Stimulated activated CD8-positive, alpha-beta memory T cell treated with anti-CD3 and anti-CD28 coated beads, Interleukin-4, amount 100 ng/mL, for 1 hour (primary cell): ENCODE measurements around the gene IL1RAPL2.
"Not testable (repeated sequence)": the region's sequence is repeated elsewhere in the genome, so short reads cannot be mapped to it uniquely, and the experiment has no call there.

Experiments
- DNase-seq, 2 donors: peaks; one replicate each; pipeline ENCODE4 v3.0.0-alpha.2; 2020; ENCODE audit warnings: low read depth in 2 of 2, low spot score in 1 of 2

IL1RAPL2 gene

GRCh38 chrX:104670051-104670450 lies 104.1 kb downstream of the IL1RAPL2 start:
- no peak for DNase-seq

- DNase-seq: not testable (repeated sequence)
Measured at GRCh38 chrX:104677517-104677916, 111.5 kb downstream of the IL1RAPL2 start.

GRCh38 chrX:104679175-104679574 lies 113.2 kb downstream of the IL1RAPL2 start:
- no peak for DNase-seq

GRCh38 chrX:104681214-104681613 lies 115.2 kb downstream of the IL1RAPL2 start:
- no peak for DNase-seq

DNA sequence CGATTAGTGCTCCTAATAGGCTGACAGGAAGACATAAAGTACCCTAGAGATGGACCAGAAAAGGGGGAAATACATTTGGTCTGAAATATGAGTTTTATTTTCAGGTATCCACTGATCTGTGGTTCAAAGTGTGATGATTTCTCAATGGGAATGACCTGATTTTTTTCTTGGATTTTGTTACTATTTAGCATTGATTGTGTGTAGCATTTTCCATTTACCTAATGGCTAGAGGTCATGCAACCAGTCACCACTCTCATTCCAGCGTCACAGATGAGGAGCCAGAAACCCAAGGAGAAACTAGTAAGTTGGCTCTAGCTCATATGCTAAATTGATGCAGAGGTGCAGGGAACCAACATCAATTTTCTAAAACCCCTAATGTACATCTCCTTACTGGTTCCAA lies 118.1 kb downstream of the IL1RAPL2 start:
- no peak for DNase-seq

DNA sequence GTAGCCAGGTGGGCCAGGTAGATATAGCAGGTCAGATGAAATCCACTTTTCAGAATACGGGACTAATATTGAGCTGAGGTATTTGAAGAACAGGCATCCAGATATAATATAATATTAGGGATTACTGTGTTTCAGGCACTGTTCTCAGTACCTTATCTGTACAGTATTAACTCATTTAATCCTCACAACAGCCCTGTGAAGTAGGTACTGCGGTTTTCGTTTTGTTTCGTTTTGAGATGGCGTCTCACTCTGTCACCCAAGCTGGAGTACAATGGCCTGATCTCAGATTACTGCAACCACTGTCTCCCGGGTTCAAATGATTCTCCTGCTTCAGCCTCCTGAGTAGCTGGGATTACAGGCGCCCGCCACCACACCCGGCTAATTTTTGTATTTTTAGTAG lies 129.6 kb downstream of the IL1RAPL2 start:
- DNase-seq: no peak

DNA sequence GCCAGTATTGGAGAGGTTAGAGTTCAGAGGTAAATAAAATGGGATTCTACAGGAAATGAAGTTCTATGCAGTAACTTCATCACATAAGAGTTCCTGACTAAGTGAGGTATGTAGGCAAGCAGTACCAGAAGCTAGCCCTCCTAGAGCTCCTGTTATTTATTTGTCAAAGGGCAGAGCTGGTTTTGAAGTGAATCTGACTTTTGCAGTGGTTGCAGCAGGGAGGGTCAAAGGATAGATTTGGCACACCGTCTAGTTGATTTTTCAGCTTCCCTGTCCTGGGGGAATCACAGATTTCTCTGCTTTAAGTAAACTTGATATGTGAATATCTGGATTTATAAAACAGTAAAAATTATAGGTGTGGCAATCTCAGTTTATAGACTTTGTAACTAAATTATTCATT lies 130.7 kb downstream of the IL1RAPL2 start:
- no peak for DNase-seq

DNA sequence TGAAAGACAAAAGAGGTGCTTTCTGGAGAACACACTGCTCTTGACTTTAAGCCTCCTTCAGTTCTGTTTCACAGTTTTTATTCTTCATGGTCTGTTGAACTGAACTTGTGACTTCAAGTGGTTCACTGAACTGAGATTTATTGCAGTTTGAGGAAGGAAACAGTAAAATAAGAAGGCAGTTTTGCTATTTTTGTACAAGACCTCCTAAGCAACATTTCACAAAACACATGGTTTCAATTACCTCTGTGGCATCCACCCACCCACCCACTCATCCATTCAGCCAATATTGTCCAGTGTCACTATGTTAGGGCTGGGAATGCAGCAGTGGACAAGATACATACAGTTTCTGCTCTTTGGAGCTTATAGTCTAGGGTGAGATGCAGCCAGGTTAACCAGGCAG lies 131.3 kb downstream of the IL1RAPL2 start:
- DNase-seq: no peak

DNA sequence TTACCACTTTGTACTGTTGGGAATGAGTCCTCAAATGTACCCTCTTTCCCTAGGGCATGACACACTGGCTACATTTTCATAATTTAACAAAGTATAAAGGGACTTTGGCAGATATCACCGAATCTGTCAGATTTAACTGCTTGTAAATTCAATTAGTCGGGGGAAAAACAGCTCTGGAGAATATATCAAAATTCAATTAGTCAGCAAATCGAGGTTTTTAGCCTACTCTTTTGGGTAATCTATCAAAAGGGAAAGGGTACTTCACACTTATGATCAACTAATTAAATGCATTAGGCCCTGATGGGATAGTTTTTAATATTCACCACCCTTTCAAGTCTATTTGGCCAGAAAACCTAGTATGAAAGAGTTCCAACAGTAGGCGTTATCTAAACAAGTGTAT lies 141.0 kb downstream of the IL1RAPL2 start:
- no peak for DNase-seq

DNA sequence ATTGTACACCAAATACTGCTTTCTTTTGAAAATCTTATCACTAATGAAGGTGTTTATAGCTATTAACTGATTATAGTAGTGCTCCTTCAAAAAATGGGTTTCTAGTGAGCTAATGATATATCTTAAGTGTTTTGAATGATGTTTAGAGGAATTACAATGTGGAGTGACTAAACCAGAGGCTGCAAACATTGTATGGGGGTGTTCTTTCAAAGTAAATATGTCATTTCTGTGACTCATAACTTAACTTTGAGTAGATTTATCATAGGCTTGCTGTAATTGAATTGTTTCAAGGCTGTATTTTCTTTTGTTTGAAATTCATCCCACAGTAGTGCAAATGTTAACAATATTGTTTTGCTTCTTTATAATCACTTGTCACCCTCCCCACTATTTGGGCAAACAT lies 141.6 kb downstream of the IL1RAPL2 start:
- no peak for DNase-seq

DNA sequence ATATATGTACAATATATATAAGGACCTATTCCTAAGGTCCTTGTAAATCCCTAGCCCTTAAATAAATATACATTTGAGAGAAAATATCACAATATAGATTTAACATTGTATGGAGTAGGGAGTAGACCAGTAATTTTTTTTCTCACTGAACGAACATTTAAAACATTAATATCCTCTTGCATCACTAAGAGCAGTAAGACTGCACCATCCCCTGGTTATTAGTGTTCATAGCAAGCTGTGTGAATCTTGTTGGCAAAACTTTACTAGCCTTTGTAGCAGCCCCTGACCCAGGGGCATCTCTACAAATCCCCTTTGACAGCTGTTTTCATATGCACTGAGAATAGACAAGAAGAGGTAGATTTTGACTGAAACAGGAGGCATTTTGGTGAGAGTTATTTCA lies 146.5 kb downstream of the IL1RAPL2 start:
- DNase-seq: no peak

DNA sequence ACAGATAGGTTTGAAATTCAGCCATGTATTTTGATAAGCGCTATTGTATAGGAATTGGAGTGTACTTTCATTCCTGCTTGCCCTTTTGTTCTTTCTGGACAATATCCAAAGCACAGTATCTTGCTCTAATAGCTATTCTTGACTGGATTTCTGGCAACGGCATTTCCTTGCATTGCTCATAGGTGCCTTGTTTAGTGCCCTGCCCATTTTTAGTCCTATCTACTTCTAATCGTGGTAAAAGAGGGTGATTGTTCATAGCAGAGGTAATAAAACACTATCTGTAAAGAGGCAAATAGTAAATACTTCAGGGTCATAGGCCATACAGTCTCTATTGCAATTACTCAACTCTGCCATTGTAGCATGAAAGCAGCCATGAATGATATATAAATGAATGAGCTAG lies 155.9 kb downstream of the IL1RAPL2 start:
- DNase-seq: no peak

DNA sequence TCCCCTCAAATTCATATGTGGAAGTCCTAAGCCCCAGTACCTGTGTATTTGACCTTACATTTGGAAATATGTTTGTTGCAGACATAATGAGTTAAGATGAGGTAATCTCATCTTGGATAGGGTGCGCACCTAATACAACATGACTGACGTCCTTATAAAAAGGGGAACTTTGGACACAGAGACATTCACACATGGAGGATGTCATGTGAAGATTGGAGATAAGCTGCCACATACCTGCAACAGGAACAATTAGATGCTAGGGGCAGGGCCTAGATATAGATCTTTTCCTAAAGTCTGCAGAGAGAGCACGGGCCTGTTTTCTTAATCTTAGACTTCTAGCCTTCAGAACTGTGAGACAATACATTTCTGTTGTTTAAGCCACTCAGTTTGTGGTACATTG lies 162.5 kb downstream of the IL1RAPL2 start:
- DNase-seq: no peak

GRCh38 chrX:104742355-104742754 lies 176.4 kb downstream of the IL1RAPL2 start:
- no peak for DNase-seq

DNA sequence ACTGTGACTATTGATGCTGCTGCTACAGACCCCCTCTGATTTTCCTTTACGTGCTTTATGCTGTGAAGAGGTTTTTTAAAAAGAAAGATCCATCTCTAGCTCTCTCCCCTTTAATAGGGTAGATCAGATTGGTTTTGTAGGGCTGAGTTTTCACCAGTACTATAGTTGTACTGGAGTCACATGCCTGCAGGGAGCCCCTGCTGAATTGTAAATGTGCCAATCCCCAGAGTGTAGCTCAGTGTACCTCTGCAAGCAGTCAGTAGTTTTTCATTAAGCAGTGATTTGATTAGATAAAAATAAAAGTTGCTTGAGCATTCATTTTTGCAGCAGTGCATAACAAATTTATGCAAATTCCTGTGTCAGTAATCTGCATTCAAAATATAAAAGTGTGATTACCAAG lies 179.2 kb downstream of the IL1RAPL2 start:
- no peak for DNase-seq

- no peak for DNase-seq
Measured at GRCh38 chrX:104749951-104750610, 184.1 kb downstream of the IL1RAPL2 start.

GRCh38 chrX:104762641-104763040 lies 196.6 kb downstream of the IL1RAPL2 start:
- DNase-seq: no peak

- DNase-seq: no peak
Measured at GRCh38 chrX:104789784-104790183, 223.8 kb downstream of the IL1RAPL2 start.

DNA sequence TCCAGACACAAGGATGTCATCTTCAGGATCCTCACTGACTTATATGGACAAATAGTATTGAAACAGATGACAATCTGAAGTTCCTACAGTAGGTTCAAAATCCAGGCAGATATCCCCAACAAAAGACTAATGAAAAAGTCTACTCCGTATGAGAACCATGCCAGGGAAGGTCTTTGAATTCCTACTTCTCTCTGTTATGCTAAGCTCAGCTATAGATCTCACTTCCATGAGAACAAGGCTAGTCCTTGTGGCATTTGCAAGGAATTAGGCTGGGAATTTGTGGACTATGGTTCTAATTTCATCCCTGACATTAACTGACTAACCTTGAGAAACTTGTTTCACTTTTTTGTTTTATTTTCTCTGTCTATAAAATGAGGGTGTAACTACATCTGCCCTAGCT lies 229.8 kb downstream of the IL1RAPL2 start:
- DNase-seq: no peak

DNA sequence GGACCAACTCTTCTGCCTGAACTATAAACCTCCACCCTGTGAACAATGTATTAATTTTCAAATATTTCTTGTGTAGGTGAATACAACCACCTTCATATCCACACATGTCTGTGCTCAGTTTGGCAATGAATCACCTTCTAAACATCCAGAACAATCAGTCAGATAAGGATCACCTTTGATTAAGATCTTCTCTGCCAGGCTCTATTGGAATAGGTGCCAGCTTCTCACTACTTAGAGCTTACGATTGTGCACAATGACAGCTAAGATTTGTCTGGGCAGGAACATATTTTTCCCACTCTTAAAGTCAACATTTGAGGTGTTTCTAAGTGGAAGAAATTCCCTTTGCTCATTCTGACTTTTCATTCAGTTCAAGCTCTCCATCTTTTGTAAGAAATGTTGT lies 237.2 kb downstream of the IL1RAPL2 start:
- no peak for DNase-seq

DNA sequence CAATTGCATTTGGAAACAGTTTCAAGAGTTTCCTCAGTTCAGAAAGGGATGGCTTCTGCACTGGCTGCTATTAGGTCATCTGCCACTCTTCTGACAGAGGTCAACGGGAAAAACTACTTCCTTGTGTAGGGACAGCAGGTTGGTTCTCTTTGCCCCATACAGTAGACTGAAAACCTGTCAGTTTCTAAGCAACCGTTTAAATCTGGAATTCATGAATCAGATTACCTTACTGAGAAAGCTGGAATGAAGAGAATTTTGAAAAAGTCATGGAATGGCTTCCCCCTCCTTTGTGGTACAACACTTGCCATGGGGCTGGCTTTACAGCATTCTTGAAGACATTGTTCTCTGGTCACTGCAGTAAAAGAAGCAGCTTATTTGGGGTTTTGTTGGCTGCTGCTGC lies 240.3 kb downstream of the IL1RAPL2 start:
- no peak for DNase-seq

DNA sequence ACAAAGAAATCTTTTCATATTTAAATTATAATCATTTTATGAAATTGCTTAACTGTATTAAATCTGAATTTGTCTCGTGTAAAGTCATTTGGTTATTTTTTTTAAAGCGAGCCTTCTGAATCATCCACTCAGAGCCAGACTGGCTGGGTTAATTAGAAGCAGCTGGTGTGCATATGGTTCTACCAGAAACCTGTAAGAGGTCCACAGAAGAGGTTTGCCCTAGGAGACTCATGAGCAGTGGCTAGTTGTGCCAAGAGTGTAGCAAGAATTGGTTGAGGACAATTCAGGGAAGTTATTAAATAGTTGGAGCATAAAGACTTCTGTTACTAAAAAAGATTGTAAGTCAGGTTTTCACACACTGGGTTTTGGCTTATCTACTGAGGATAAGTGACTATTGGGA lies 267.4 kb downstream of the IL1RAPL2 start:
- no peak for DNase-seq

GRCh38 chrX:104842646-104843045 lies 276.6 kb downstream of the IL1RAPL2 start:
- DNase-seq: no peak

DNA sequence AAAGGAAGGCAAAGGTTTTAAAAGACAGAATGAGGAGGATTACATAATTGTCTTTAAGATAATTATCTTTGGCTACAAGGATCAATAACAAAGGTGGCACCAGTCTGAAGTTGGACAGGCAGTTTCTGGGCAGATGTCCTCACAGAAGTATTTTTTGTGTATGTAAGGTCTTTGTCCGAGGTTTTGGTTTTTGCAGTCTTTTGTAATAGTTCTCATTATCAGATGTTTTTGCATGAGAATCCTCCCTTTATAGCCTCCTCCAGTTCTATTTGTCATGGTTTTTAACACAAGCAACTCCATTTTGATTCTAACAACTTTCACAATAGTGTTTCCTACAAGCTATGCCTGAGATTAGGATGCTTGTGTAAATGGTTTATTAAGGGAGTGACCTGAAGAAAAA lies 286.2 kb downstream of the IL1RAPL2 start:
- DNase-seq: no peak
